IPS-15b (cell line): Measurements from ENCODE around the gene FYN.

Experiments used
- H3K27me3 ChIP-seq: one replicate; pipeline ENCODE4 v1.6.1; 2013; ENCODE audit warnings: low read length; ENCODE audit not compliant: control insufficient read depth, insufficient read depth
- H3K36me3 ChIP-seq: one replicate; pipeline ENCODE4 v1.6.1; 2013; ENCODE audit warnings: low read length; ENCODE audit not compliant: control insufficient read depth, insufficient read depth
- H3K4me1 ChIP-seq: one replicate; pipeline ENCODE4 v1.6.1; 2013; ENCODE audit warnings: mild to moderate bottlenecking, low read length; ENCODE audit not compliant: control insufficient read depth, insufficient read depth
- H3K4me3 ChIP-seq: one replicate; pipeline ENCODE4 v1.5.1; 2013; ENCODE audit warnings: low read depth, low read length
- H3K9ac ChIP-seq: one replicate; pipeline ENCODE4 v1.6.1; 2013; ENCODE audit warnings: low read depth, mild to moderate bottlenecking, low read length
- H3K9me3 ChIP-seq: one replicate; pipeline ENCODE4 v1.6.1; 2013; ENCODE audit warnings: mild to moderate bottlenecking, low read length; ENCODE audit not compliant: control insufficient read depth, insufficient read depth

Gene FYN

DNA sequence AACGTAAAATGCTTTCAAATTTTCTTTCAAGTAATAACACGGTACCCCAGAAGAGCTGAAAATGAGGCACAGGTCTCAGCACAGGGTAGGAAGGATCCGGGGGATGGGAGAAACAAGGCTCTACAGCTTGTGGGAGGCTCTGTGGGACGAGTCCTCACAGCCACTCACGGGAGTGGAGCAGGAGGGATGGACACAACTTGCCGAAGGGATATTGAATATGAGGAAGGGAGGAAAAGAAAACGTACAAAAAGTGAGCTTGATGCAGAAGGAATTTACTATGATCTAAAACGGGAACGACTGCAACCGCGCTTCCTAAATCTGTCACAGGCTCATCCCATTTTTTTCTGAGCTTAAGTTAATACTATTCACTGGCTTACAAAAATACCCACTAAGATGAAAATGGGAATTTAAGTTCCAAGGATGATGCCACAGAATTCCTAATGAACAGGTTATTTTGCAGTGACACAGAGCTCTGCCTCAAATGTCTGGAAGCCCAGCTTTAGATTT, 72.9 kb downstream of the FYN start:
- Histone ChIP-seq H3K27me3 (no peaks in the 10 kb centered on the region), H3K4me1 (peaks cover 8% of the 10 kb centered on the region), H3K4me3 (no peak overlapping the region), H3K9me3 (no peaks in the 10 kb centered on the region), H3K9ac (no peak overlapping the region), H3K36me3 (no peaks in the 10 kb centered on the region)

DNA sequence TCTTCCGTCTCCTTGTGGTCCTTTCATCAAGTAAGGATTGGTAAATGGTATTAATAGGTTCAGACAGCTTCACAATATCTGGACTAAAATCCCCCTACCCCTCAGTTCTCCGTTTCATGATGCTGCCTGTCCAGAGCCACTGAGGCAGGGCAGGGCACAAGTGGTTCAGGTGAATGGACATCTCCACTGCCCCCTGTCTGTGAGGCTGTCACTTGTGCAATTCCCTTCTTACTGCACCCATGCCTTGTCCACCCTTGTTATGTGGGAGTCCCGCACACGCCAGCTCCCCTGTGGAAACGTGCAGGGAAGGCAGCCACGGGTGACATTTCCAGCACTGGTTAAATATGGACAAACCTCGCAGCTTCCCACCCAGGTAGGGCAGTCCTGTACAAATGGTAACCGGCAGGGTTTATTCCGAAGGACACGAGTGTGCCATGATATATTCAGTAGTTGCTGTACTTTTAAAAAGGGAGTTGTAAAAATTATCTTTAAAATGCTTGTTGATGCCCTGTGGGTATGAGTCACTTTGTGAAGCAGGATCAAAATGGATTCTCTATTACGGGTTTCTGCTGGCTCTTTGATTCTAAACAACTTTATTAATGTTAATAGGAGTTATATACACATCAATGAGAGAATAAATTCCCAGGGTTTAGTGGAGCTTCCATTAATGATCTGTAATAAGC, 73.5 kb downstream of the FYN start:
- Histone ChIP-seq H3K4me1 (peaks cover 8% of the 10 kb centered on the region), H3K4me3 (no peak overlapping the region), H3K36me3 (no peaks in the 10 kb centered on the region), H3K27me3 (no peaks in the 10 kb centered on the region), H3K9me3 (no peaks in the 10 kb centered on the region), H3K9ac (no peak overlapping the region)

DNA sequence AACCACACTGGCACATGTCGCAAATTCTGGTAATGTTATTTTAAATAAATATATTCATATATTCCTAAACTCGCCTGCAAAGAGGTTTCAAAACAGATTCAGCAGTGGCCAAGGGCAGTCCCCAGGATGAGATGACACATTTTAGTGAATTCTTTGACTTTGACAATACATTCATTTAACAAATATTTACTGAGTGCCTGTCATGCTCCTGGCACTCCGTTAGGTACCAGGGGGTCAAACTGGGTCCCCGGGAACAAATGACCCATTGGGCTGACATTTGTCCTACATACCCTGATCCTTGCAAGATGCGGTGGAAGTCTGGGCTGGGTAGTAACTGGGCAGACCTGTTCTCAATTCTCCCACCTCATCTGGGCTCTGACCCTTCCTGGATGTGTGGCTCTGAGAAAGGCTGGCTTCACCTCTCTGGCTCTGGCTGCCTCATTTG, 74.9 kb downstream of the FYN start:
- Histone ChIP-seq H3K27me3 (no peaks in the 10 kb centered on the region), H3K4me3 (no peak overlapping the region), H3K4me1 (peaks cover 8% of the 10 kb centered on the region), H3K9me3 (no peaks in the 10 kb centered on the region), H3K36me3 (no peaks in the 10 kb centered on the region), H3K9ac (no peak overlapping the region)

DNA sequence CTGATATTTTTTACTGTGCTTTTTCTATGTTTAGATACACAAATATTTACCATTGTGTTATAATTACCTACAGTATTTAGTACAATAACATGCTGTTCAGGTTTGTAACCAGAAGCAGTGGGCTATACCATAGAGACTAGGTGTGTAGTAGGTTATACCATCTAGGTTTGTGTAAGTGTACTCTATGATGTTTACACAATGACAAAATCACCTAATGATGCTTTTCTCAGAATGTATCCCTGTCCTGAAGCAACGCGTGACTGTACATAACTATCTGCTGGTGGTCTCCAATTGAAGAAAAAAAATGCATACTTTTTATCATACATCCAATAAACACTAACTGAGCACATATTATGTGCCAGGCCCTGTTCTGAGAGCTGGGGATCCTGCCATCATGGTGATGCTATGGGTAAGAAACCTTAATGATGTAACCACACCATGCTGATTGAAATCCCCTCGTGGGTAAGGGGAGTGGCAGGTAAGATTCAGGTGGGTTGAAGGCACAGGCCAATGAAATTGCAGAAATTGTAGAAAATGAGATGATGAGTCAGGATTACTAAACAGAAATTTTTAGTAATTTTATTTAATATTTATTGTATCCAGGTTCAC, 76.8 kb downstream of the FYN start:
- Histone ChIP-seq H3K9me3 (no peaks in the 10 kb centered on the region), H3K9ac (no peak overlapping the region), H3K27me3 (no peaks in the 10 kb centered on the region), H3K36me3 (no peaks in the 10 kb centered on the region), H3K4me1 (peaks cover 8% of the 10 kb centered on the region), H3K4me3 (no peak overlapping the region)

DNA sequence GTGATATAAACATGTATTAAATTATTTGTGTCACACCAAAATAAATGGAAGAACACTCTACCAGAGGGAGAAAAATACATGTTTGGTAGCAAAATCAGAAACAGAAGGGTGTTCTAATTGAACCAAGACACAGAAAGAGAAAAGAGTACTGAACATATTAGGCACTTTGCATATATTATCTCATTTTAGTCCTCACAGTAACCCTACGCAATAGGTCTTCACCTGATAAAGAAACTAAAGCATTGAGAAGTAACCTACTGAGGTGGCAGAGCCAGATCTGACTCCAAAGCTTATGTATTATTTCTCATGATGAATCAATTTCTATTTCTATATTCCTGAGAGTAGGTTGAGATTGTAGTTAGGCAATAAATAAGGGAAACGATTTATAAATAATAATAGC, 77.7 kb downstream of the FYN start:
- Histone ChIP-seq H3K4me1 (peaks cover 8% of the 10 kb centered on the region), H3K9ac (no peak overlapping the region), H3K27me3 (no peaks in the 10 kb centered on the region), H3K36me3 (no peaks in the 10 kb centered on the region), H3K4me3 (no peak overlapping the region), H3K9me3 (no peaks in the 10 kb centered on the region)

DNA sequence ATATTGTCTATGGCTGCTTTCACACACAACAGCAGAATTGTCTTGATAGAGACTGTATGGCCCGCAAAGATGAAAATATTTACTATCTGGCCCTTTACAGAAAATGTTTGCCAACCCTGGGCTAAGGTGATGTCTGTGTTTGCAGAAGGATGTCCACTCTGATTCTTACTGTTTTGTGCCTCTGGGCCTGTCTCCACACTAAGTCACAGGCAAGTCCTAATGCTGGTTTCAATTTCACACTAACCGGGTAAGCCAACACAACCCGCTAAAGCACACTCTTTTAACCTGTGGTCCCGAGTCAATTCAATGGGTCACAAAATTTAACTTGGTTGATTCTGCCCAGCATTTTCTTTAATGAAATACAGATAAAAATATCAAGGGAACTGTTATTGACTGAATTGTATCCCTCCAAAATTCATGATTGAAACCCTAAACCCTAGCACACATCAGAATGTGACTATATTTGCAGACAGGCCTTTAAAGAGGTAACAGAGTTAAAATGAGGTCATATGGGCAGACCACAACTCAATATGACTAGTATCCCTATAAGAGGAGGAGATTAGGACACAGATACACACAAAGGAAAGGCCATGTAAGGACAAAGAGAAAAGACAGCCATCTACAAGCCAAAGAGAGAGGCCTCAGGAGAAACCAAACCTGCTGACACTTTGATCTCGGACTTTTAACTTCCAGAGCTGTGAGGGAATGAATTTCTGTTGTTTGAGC, 78.4 kb downstream of the FYN start:
- peaks cover 8% of the 10 kb centered on the region for H3K4me1 ChIP-seq
- H3K9ac ChIP-seq = no peak overlapping the region
- no peaks in the 10 kb centered on the region for H3K9me3 ChIP-seq
- no peaks in the 10 kb centered on the region for H3K36me3 ChIP-seq
- no peak overlapping the region for H3K4me3 ChIP-seq
- no peaks in the 10 kb centered on the region for H3K27me3 ChIP-seq

DNA sequence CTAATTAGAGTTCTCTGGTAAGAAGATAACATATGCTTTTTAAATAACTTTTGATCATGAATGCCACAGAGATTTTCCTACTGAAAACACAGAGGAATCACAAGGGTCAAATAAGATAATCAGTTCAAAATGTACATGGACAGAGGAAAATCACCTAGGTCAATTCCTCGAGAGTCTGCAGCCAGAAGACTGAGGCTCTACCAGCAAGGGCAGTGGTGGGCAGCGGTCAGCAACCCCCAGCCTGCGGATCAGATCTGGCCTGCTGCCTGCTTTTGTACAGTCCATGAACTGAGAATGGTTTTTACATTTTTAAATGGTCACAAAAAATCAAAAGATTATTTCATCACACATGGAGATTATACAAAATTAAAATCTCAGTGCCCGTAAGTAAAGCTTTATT, 79.0 kb downstream of the FYN start:
- Histone ChIP-seq H3K9me3 (no peaks in the 10 kb centered on the region), H3K9ac (no peak overlapping the region), H3K36me3 (no peaks in the 10 kb centered on the region), H3K27me3 (no peaks in the 10 kb centered on the region), H3K4me1 (peaks cover 8% of the 10 kb centered on the region), H3K4me3 (no peak overlapping the region)

DNA sequence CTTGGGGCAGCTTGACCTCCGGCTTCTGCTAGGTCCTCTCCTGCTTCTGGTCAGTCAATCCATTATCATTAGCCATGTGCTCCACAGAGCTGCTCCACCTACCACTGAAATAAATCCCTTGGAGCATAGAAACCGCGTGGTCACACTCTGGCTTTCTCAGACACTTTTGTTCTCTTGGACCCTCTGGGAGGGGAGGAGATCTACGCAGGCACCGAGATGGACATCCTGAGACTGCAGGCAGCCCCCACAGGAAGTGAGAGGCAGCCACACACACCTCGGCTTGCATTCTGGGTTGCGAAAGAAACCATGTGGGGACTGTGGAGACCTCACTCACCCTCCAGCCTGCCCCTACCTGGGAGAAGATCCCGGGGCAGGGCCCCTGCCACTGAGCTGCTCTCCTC, 79.5 kb downstream of the FYN start:
- no peak overlapping the region for H3K9ac ChIP-seq
- no peaks in the 10 kb centered on the region for H3K36me3 ChIP-seq
- H3K4me1 ChIP-seq = peaks cover 11% of the 10 kb centered on the region
- no peaks in the 10 kb centered on the region for H3K9me3 ChIP-seq
- no peak overlapping the region for H3K4me3 ChIP-seq
- H3K27me3 ChIP-seq = no peaks in the 10 kb centered on the region

DNA sequence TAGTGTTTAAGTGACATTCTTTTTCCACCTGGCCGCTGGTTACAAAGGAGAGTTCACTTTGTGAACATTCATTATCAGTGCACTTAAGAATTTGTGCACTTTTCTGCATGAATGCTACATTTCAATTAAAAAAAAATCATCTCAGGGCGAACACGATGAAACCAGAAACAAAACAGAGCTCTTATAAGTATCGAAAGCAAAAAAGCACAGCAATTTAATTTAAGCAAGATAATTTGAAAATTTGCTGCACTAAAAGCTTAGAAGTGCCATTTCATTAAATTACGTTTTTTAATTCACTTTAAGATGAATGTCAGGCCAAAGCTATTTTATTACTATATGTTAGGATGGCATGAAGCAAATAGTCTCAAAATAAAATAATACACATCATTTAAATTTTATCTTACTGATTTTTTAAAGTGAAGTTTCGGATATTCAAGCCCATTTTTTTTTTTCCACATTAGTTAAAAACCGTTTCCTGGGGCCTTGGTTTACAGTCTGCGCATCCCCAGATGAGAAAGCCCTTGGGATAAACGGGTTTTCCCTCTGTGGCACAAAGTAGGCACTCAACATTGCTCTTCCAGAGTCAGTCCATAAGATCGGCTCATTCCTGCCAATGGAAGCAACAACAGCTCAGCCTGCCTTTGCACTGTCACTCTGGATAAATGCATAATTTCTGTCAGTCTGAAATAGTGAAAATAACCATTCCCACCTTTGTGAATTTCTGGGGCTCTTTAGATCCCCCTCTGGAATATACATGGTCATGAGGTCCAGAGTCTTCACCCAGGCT, 80.1 kb downstream of the FYN start:
- Histone ChIP-seq H3K4me1 (peaks cover 5% of the 10 kb centered on the region), H3K9ac (no peak overlapping the region), H3K27me3 (no peaks in the 10 kb centered on the region), H3K4me3 (no peak overlapping the region), H3K9me3 (no peaks in the 10 kb centered on the region), H3K36me3 (no peaks in the 10 kb centered on the region)

DNA sequence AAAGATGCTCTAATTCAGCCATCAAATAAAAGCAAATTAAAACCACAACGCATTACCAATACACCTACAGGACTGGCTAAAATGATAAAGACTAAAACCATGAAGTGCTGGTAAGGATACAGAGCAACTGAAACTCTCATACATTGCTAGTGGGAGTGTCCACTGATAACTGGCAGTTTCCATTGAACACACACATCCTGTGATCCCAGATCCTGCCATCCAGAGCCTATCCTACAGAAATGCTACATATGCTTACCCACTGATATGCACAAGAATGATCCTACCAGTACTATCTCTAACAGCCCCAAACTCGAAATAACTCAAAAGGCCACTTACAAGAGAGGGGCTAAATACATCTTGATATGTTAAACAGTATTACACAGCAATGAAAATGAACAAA, 81.0 kb downstream of the FYN start:
- no peaks in the 10 kb centered on the region for H3K27me3 ChIP-seq
- H3K4me1 ChIP-seq = peaks cover 5% of the 10 kb centered on the region
- no peak overlapping the region for H3K9ac ChIP-seq
- no peaks in the 10 kb centered on the region for H3K9me3 ChIP-seq
- no peaks in the 10 kb centered on the region for H3K36me3 ChIP-seq
- H3K4me3 ChIP-seq = no peak overlapping the region

DNA sequence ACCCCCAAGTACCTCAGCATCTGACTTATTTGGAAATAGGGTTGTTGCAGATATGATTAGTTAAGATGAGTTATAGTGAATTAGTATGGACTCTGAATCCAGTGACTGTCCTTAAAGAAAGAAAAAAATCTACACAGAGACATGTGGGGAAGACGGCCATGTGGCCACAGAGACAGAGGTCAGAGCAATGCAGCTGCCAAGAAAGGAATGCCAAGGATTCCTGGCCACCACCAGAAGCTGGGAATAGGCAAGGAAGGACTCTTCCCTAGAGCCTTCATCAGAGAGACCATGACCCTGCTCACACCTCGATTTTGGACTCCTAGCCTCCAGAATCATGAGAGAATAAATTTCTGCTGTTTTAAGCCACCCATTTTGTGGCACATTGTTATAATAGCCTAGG, 81.8 kb downstream of the FYN start:
- Histone ChIP-seq H3K27me3 (no peaks in the 10 kb centered on the region), H3K9ac (no peak overlapping the region), H3K36me3 (no peaks in the 10 kb centered on the region), H3K9me3 (no peaks in the 10 kb centered on the region), H3K4me3 (no peak overlapping the region), H3K4me1 (peaks cover 5% of the 10 kb centered on the region)
